ENCODE data around the gene SNX8. TPM values are rescaled to one million over a fixed set of nuclear protein-coding genes. Genes with fewer than 3 reads are reported as not detected.

SNX8 gene
- total and polyA plus RNA-seq, 9 of the 15 experiments (the other 6 are each of a cell fraction or from before 2014, with no cell fraction given), result 2.7 to 51.6 (median 16.9) TPM

DNA sequence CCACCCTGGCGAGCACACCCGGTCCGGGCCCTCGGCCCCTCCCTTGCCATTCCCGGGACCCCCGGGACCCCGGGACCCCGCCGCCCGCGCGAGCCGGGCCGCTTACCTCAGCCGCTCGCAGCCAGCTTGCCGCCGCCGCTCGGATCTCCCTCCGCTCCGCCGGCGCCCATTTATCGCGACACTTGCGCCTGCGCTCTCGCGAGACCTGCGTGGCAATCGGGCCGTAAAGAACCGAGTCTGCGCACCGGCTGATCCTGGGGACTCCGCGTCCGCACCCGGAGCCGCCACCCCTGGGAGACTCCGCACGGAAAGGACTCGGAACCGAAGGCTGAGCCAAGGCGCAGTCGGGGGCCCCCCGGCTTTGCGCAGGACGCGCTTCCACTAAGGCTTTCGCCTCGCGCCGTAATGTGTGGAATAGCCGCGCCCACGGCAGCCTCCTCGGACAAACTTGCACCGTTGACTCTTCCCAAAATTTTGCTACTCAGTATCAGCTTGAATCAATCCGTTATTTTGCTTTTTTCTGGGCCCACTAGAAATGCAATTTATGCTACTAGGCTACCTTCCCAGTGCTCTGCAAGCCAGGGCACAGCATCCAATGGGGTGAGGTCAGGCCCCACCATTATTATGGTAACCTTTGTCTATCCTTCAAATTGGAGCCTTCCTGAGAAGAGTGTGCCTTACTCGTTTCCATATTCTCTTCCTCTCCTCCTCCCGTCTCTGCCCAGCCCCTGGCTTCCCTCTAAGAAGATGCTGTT, 81.3 kb downstream of the SNX8 start, which contains the start of gene MAD1L1 (continued):
- TF ChIP-seq E2F6 (IDR thresholded peaks at IDR 0.05; ENCODE audit: borderline replicate concordance in 1 of 2, extremely low read depth in 1 of 2, insufficient read depth in 1 of 2, insufficient read length in 1 of 2, low read depth in 1 of 2, low read length in 1 of 2, poor library complexity in 1 of 2, severe bottlenecking in 1 of 2), result no peak
- TF ChIP-seq, protein P1, sequence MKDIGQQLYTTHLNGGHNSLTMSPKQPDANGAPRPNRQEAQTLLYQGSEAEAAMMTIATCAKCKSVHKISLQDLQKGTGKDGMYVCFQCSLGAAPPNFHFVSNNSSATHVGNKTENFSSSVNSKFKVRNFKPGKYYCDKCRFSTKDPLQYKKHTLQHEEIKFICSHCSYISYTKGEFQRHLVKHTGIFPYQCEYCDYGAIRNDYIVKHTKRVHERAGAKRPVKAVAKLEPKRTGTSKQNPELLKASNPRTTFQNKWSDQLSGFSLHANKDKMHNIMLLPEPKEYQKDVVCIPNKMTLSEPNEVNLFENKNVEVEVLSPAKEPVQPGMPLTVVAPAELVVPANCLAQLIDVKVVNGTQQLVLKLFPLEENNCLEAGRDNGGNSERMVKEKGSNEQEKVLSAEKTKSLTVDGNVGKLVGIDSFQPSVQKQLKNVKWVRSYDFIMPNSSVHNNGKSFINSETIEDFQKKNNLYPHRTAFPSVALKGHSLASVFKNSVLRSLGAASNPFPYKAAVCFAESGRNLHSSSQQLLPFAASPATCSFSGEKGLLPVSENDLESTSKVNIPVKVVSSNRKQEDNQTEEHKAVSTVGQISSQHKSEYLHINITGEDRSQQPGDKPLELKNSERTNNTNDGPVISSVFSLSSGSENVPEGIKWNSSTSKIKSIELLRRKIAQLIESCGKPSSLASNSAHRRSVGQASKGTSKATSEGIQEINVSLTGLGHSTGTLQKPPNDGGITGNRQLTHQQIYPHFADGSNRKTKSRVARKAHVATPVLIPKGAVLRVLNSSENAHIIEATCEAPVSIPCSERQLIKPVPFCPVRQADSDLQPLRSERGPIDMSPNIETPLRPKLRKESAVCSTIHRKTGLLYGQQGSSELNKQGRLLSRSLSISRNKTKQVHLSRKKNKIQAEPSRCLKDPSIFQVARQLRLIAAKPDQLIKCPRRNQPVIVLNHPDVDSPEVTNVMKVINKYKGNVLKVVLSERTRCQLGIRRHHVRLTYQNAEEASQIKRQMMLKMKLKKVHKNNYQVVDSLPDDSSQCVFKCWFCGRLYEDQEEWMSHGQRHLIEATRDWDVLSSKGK (CRISPR knock-in tag; IDR thresholded peaks at IDR 0.05), result no peak
- peak; percentile 63; the same call in 1 of the 2 replicates for TF ChIP-seq MAFF (IDR thresholded peaks at IDR 0.05; ENCODE audit: low read length)
- TF ChIP-seq, protein P2, sequence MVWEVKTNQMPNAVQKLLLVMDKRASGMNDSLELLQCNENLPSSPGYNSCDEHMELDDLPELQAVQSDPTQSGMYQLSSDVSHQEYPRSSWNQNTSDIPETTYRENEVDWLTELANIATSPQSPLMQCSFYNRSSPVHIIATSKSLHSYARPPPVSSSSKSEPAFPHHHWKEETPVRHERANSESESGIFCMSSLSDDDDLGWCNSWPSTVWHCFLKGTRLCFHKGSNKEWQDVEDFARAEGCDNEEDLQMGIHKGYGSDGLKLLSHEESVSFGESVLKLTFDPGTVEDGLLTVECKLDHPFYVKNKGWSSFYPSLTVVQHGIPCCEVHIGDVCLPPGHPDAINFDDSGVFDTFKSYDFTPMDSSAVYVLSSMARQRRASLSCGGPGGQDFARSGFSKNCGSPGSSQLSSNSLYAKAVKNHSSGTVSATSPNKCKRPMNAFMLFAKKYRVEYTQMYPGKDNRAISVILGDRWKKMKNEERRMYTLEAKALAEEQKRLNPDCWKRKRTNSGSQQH (CRISPR knock-in tag; IDR thresholded peaks at IDR 0.05), result no peak
- TF ChIP-seq MECOM (CRISPR knock-in tag; IDR thresholded peaks at IDR 0.05), result 0 out of 2 replicates have a peak, but pooled peaks have one; percentile 38
- no peak for TF ChIP-seq MCM5 (IDR thresholded peaks at IDR 0.05; ENCODE audit: low read depth)
- TF ChIP-seq RBM15 (IDR thresholded peaks at IDR 0.05; ENCODE audit: insufficient read depth, low read length), result no peak
- TF ChIP-seq ZNF551 (CRISPR knock-in tag; IDR thresholded peaks at IDR 0.05), result no peak
- TF ChIP-seq TEAD1 (CRISPR knock-in tag; IDR thresholded peaks at IDR 0.05), result peak in 1 of 2 experiments; percentile 55; a peak in 1 of 4 replicates
- peak; percentile 91 to 93 for TF ChIP-seq NRF1 (conservative IDR thresholded peaks at IDR 0.05 in 1 of 2, IDR thresholded peaks at IDR 0.05 in 1 of 2)
- no peak; the same call in 1 of the 2 replicates for TF ChIP-seq FOXK1 (CRISPR knock-in tag; IDR thresholded peaks at IDR 0.05; ENCODE audit: borderline replicate concordance)
- peak; percentile 48; the same call in 1 of the 2 replicates for TF ChIP-seq ESRRA (IDR thresholded peaks at IDR 0.05; ENCODE audit: borderline replicate concordance, low read depth)
- TF ChIP-seq CHAMP1 (IDR thresholded peaks at IDR 0.05), result no peak
- no peak for TF ChIP-seq HEY1 (CRISPR knock-in tag; IDR thresholded peaks at IDR 0.05; ENCODE audit: borderline replicate concordance)
- no peak for TF ChIP-seq STAT5B (CRISPR knock-in tag; IDR thresholded peaks at IDR 0.05)
- peak in 1 of 2 experiments; percentile 91; a peak in 1 of 4 replicates for TF ChIP-seq SIN3A (IDR thresholded peaks at IDR 0.05; ENCODE audit: borderline replicate concordance in 2 of 2, control insufficient read depth in 1 of 2, low read depth in 2 of 2, low read length in 2 of 2)
- peak; percentile 95 for TF ChIP-seq ARHGAP35 (IDR thresholded peaks at IDR 0.05; ENCODE audit: partially characterized antibody)
- no peak for TF ChIP-seq KLF10 (CRISPR knock-in tag; IDR thresholded peaks at IDR 0.05)

All from K562 (cell line).